ENCODE results near the gene KBTBD3.
"Not testable (repeated sequence)": the region's sequence is repeated elsewhere in the genome, so short reads cannot be mapped to it uniquely, and the experiment has no call there.

The KBTBD3 gene

DNA sequence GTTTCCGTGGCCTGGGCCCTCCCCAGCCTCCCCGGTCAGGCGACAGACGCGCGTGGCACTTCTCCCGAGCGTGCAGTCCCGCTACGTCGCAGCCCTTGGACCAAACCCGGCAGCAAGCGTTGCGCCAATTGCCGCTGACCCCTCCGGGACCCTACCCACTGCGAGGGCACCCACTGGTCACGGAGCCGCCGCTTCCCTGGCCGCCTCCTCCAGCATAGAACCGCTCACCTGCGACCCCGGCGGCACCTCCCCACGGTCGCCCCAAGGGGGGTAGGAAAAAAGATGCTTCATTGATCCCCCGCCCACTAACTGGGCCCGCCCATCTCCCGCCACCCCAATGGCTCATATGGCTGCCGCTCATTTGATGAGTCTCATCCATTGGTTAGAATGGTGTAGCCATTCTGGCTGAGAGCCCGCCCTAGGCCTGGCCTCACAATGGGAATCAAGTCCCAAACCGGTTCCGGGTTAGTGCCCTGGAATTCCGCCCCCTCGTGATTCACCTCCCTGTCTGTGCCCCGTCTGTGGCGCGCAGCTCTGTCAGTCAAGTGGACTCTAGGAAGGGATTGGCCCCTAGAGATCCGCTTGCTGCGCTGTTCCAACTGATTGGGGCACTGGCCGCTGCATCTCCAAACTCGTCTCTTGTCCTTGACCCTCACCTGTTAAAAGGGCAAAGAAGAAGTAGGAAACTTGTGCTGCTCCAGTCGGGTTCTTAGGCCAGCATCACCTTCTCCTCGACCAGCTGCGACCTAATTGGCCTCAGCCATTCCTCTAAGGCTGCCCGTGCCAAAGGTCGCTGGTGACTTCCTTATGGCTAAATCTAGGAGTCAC, 55.0 kb downstream of the KBTBD3 start, which contains the start of gene MSANTD4:
Gene MSANTD4, minus strand, starts transcription at position 274 of the 828 bp plus-strand sequence. CDS start 11,323 bp downstream, outside the sequence.
- no peaks in the 10 kb centered on the region for H3K36me3 ChIP-seq (ENCODE audit: control insufficient read depth in 1 of 2, insufficient read depth in 2 of 2, low read length in 2 of 2)
- H3K4me3 ChIP-seq (ENCODE audit: low read depth in 1 of 2, low read length in 2 of 2): peak within 1 kb of the TSS; percentile 88 to 97
- H3K27ac ChIP-seq (ENCODE audit: low read length): peak within 1 kb of the TSS; percentile 40
- no peaks in the 10 kb centered on the region for H3K27me3 ChIP-seq (ENCODE audit: low read depth, low read length)
- no peaks in the 10 kb centered on the region for H3K9me3 ChIP-seq (ENCODE audit: control insufficient read depth in 1 of 2, low read length in 2 of 2)
- H3K4me1 ChIP-seq (ENCODE audit: control insufficient read depth in 1 of 2, insufficient read depth in 2 of 2, low read length in 2 of 2): peaks cover 8 to 22% of the 10 kb centered on the region in 2 donors

DNA sequence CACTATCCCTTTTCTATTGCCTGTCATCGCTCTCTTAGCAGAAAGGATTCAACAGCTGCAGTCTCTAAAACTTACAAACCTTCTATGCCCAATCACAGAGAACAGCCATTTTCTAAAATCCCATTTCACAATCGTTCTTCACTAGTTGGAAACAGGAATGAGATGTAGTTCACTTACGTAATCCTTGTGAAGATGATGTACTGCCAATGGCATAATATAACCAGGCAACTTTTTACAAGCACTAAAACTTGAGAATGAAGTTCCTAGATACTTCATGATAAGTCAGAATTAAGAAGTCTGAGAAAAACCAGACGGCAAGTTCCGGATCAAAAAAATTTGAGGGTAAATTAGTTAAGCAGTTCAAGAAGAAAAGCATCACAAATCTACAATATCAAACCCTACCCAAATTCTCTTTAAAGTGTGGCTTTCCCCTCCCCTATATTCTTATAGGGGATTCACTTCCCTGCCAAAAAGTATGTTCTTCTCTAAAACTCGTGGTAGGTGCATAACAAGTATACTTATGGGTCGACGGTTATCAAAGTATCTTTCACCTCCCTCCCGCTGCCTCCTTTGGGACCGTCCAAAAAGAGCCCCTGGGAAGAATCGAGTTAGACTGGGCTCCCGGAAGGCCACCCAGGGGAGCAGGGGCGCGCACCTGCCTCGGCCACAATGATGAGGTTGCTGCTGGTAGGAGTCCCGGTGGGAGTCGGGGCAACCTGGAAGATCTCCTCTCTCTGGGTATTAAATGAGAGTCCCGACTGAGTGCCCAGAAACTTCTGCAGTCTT, 55.8 kb downstream of the KBTBD3 start:
- Histone ChIP-seq H3K27me3 (ENCODE audit: low read depth, low read length) (no peaks in the 10 kb centered on the region), H3K27ac (ENCODE audit: low read length) (peak overlapping the region; percentile 2), H3K36me3 (ENCODE audit: control insufficient read depth in 1 of 2, insufficient read depth in 2 of 2, low read length in 2 of 2) (no peaks in the 10 kb centered on the region), H3K9me3 (ENCODE audit: control insufficient read depth in 1 of 2, low read length in 2 of 2) (no peaks in the 10 kb centered on the region), H3K4me1 (ENCODE audit: control insufficient read depth in 1 of 2, insufficient read depth in 2 of 2, low read length in 2 of 2) (peaks cover 8 to 27% of the 10 kb centered on the region in 2 donors), H3K4me3 (ENCODE audit: low read depth in 1 of 2, low read length in 2 of 2) (peak overlapping the region; percentile 88 to 97)

DNA sequence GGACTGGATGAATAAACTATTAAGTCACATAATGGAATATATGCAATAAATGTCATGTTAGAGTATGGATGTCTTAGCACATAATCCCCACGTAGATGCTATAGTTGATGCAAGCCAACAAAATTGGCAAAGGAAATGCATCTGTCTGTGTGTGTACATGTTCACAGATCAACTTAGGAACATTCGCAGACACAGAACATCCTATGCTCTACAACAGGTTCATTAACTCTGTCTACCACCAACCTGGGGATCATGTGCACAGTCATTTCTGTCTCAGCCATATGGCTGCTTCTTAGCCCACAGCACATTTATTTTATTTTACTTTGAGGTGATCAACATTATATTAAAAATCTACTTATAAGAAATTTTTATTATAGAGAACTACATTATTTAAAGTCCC, 60.1 kb downstream of the KBTBD3 start:
- Histone ChIP-seq H3K27me3 (ENCODE audit: low read depth, low read length) (no peaks in the 10 kb centered on the region), H3K4me3 (ENCODE audit: low read depth in 1 of 2, low read length in 2 of 2) (no peak overlapping the region), H3K27ac (ENCODE audit: low read length) (no peak overlapping the region), H3K4me1 (ENCODE audit: control insufficient read depth in 1 of 2, insufficient read depth in 2 of 2, low read length in 2 of 2) (peaks cover 8 to 27% of the 10 kb centered on the region in 2 donors), H3K9me3 (ENCODE audit: control insufficient read depth in 1 of 2, low read length in 2 of 2) (no peaks in the 10 kb centered on the region), H3K36me3 (ENCODE audit: control insufficient read depth in 1 of 2, insufficient read depth in 2 of 2, low read length in 2 of 2) (no peaks in the 10 kb centered on the region)

DNA sequence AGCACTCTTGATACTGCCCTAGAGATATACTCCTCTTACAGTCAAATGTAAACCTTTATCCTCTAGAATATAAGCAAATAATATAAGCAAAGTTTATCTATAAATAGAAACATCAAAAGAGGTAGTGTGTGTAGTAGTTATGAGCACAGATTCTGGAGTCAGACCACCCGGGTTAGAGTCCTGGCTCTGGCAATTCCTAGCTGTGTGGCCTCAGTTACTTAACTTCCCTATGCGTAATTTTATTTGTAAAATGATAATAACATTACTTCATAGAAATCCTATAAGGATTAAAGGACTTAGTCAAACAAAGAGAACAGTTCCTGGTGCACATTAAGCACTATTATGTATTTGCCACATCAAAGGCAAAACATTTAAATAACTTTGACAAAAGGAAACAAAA, 62.1 kb downstream of the KBTBD3 start:
- H3K27me3 ChIP-seq (ENCODE audit: low read depth, low read length): no peaks in the 10 kb centered on the region
- H3K36me3 ChIP-seq (ENCODE audit: control insufficient read depth in 1 of 2, insufficient read depth in 2 of 2, low read length in 2 of 2): peaks cover 7 to 10% of the 10 kb centered on the region in 2 donors
- H3K4me3 ChIP-seq (ENCODE audit: low read depth in 1 of 2, low read length in 2 of 2): no peak overlapping the region
- no peaks in the 10 kb centered on the region for H3K9me3 ChIP-seq (ENCODE audit: control insufficient read depth in 1 of 2, low read length in 2 of 2)
- no peak overlapping the region for H3K27ac ChIP-seq (ENCODE audit: low read length)
- H3K4me1 ChIP-seq (ENCODE audit: control insufficient read depth in 1 of 2, insufficient read depth in 2 of 2, low read length in 2 of 2): peaks cover 0 to 20% of the 10 kb centered on the region in 2 donors

DNA sequence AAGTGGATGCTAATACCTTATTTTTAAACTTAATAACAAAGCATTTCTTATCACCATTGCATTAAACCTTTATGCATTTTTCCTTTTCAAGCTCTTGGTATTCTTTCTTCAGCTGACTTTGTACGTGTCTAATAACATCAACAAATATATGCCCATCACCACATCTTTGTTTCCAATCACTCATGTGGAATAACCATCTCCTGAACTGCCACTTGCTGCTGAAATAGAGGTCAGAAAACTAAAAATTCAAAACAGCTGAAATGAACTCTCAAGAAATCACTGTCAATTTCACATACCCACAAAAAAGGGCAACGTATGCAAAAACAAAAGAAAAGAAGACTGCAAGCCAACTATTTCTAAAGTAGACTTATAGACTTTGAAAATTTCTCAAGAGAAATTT, 62.5 kb downstream of the KBTBD3 start:
- Histone ChIP-seq H3K27ac (ENCODE audit: low read length) (no peak overlapping the region), H3K4me1 (ENCODE audit: control insufficient read depth in 1 of 2, insufficient read depth in 2 of 2, low read length in 2 of 2) (peaks cover 0 to 18% of the 10 kb centered on the region in 2 donors), H3K4me3 (ENCODE audit: low read depth in 1 of 2, low read length in 2 of 2) (no peak overlapping the region), H3K9me3 (ENCODE audit: control insufficient read depth in 1 of 2, low read length in 2 of 2) (no peaks in the 10 kb centered on the region), H3K36me3 (ENCODE audit: control insufficient read depth in 1 of 2, insufficient read depth in 2 of 2, low read length in 2 of 2) (peaks cover 11 to 15% of the 10 kb centered on the region in 2 donors), H3K27me3 (ENCODE audit: low read depth, low read length) (no peaks in the 10 kb centered on the region)

DNA sequence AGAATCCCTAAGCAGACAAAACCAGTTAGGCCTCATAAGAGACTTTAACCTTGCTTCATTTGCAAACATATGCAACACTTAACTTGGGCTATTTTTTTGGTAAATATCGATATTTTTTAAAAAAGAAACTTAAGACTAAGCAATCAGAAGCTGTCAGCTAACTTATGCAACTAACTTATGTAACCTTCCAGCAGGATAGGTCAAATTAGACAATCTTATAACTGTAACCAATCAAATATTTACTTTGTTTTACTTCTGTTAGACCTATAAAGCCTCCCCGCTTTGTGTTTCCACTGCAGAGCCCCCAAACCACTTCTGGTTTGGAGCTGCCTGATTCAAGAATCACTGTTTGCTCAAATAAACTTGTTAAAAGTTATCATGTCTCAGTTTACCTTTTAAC, 63.1 kb downstream of the KBTBD3 start:
- H3K27me3 ChIP-seq (ENCODE audit: low read depth, low read length): no peaks in the 10 kb centered on the region
- H3K36me3 ChIP-seq (ENCODE audit: control insufficient read depth in 1 of 2, insufficient read depth in 2 of 2, low read length in 2 of 2): peaks cover 17 to 20% of the 10 kb centered on the region in 2 donors
- no peaks in the 10 kb centered on the region for H3K9me3 ChIP-seq (ENCODE audit: control insufficient read depth in 1 of 2, low read length in 2 of 2)
- peaks cover 0 to 13% of the 10 kb centered on the region in 2 donors for H3K4me1 ChIP-seq (ENCODE audit: control insufficient read depth in 1 of 2, insufficient read depth in 2 of 2, low read length in 2 of 2)
- H3K4me3 ChIP-seq (ENCODE audit: low read depth in 1 of 2, low read length in 2 of 2): no peak overlapping the region
- no peak overlapping the region for H3K27ac ChIP-seq (ENCODE audit: low read length)

DNA sequence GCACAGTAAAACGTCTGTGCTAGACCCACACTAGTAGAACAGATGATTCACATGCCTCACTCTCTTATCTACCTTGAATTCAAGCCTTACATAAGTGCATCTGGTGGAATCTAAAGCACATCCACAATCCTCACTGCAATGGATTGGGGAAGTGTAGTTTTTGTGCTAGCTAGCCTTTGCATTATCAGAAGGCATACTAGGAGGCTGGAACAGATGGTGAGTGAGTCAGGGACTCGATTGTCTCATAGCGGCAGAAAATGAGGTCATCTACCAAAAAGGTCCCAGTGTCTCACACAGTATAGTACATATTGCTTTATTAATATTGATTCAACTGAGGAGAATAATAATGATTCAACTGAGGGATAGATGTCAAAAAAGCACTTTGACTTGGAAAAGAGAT, 64.4 kb downstream of the KBTBD3 start:
- peaks cover 27 to 30% of the 10 kb centered on the region in 2 donors for H3K36me3 ChIP-seq (ENCODE audit: control insufficient read depth in 1 of 2, insufficient read depth in 2 of 2, low read length in 2 of 2)
- no peak overlapping the region for H3K4me3 ChIP-seq (ENCODE audit: low read depth in 1 of 2, low read length in 2 of 2)
- no peaks in the 10 kb centered on the region for H3K27me3 ChIP-seq (ENCODE audit: low read depth, low read length)
- peaks cover 0 to 11% of the 10 kb centered on the region in 2 donors for H3K4me1 ChIP-seq (ENCODE audit: control insufficient read depth in 1 of 2, insufficient read depth in 2 of 2, low read length in 2 of 2)
- H3K9me3 ChIP-seq (ENCODE audit: control insufficient read depth in 1 of 2, low read length in 2 of 2): no peaks in the 10 kb centered on the region
- H3K27ac ChIP-seq (ENCODE audit: low read length): no peak overlapping the region

DNA sequence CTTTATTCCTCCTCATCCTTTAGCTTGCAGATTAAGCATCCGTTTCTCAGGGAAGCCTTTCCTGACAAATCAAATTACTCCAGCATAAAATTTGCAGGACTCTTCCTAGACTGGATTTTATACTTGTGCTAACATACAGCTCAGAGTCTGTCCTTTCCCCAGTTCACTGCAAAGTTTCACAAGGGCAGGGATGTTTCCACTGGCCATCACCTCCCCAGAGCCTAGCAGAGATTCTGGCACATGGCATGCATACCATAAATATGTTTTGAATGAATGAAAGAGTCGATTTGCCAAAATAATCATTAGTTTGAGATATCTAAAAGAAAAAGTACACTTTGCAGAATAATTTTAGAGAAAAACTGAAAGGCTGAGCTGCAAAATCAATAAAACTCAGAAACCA, 65.7 kb downstream of the KBTBD3 start:
- H3K4me1 ChIP-seq (ENCODE audit: control insufficient read depth in 1 of 2, insufficient read depth in 2 of 2, low read length in 2 of 2): peaks cover 0 to 6% of the 10 kb centered on the region in 2 donors
- H3K4me3 ChIP-seq (ENCODE audit: low read depth in 1 of 2, low read length in 2 of 2): no peak overlapping the region
- no peak overlapping the region for H3K27ac ChIP-seq (ENCODE audit: low read length)

DNA sequence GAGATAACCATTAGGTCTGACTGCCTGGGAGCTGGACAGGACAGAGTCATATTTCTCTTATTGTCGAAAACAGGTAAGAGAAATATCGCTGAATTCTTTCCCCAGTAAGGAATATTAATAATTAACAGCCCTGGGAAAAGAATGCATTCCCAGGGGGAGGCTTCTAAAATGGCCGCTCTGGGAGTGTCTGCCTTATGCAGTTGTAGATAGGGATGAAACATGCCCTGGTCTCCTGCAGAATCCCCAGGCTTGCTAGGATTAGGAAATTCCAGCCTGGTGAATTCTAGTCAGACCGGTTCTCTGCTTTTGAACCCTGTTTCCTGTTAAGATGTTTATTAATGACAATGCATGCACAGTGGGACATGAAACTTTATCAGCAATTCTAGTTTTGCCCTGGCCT, 74.1 kb downstream of the KBTBD3 start:
- H3K9me3 ChIP-seq (ENCODE audit: control insufficient read depth in 1 of 2, low read length in 2 of 2): peaks cover 0 to 13% of the 10 kb centered on the region in 2 donors
- H3K27me3 ChIP-seq (ENCODE audit: low read depth, low read length); H3K4me3 ChIP-seq (ENCODE audit: low read depth in 1 of 2, low read length in 2 of 2); H3K27ac ChIP-seq (ENCODE audit: low read length); H3K4me1 ChIP-seq (ENCODE audit: control insufficient read depth in 1 of 2, insufficient read depth in 2 of 2, low read length in 2 of 2): not testable (repeated sequence)
- H3K36me3 ChIP-seq (ENCODE audit: control insufficient read depth in 1 of 2, insufficient read depth in 2 of 2, low read length in 2 of 2): peaks cover 0 to 58% of the 10 kb centered on the region in 2 donors

More for the DNA sequence above, 65.7 kb downstream of the KBTBD3 start:
- no peaks in the 10 kb centered on the region for H3K9me3 ChIP-seq (ENCODE audit: control insufficient read depth in 1 of 2, low read length in 2 of 2)
- H3K27me3 ChIP-seq (ENCODE audit: low read depth, low read length): no peaks in the 10 kb centered on the region
- peaks cover 27 to 42% of the 10 kb centered on the region in 2 donors for H3K36me3 ChIP-seq (ENCODE audit: control insufficient read depth in 1 of 2, insufficient read depth in 2 of 2, low read length in 2 of 2)

DNA sequence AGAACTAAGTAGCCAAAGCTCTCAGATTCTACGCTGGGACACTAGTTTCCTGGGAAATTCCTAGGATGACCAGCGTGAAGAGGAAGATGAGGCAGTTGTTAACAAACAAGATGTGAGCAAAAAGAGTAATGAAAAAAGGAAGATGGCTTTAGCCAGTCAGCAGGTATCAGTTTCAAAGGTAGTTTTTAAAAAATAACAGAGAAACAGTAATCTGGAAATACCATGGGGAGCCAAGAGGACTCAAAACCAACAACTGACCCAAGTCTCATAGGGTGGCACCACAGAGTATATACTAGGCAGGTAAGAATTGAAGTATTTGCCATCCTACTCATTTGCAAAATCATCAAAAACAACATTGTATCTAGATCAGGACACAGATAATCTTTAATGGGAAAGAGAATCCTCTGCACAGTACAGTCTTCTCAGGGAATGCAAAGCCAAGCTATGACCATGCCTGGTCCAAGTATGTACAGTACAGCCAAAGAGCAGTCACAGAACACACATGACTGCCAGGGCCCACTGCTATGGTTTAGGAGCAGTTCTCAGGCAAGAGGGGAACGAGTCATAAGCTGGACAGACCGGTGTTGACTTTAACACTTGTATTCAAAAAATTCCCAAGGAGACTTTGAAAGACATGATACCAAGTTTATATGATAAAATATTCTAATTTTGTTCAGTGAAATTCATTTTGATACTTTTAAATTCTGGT, 75.7 kb downstream of the KBTBD3 start:
- Histone ChIP-seq H3K36me3 (ENCODE audit: control insufficient read depth in 1 of 2, insufficient read depth in 2 of 2, low read length in 2 of 2) (peaks cover 2 to 48% of the 10 kb centered on the region in 2 donors), H3K4me1 (ENCODE audit: control insufficient read depth in 1 of 2, insufficient read depth in 2 of 2, low read length in 2 of 2) (no peaks in the 10 kb centered on the region), H3K27ac (ENCODE audit: low read length) (no peak overlapping the region), H3K4me3 (ENCODE audit: low read depth in 1 of 2, low read length in 2 of 2) (no peak overlapping the region), H3K27me3 (ENCODE audit: low read depth, low read length) (no peaks in the 10 kb centered on the region), H3K9me3 (ENCODE audit: control insufficient read depth in 1 of 2, low read length in 2 of 2) (peaks cover 0 to 13% of the 10 kb centered on the region in 2 donors)
